PFSK-1 (cell line): Measurements from ENCODE around the gene SEMA4F.

ENCODE experiments used
- FOXP2 ChIP-seq: optimal IDR thresholded peaks from 2 replicates; pipeline ENCODE3; 2011; ENCODE audit warnings: borderline replicate concordance, control low read depth, inconsistent platforms; ENCODE audit not compliant: insufficient read depth; ENCODE audit errors: extremely low read length, extremely low read depth
- POLR2AphosphoS5 ChIP-seq: IDR thresholded peaks from 2 replicates; pipeline ENCODE4 v1.6.1; 2012; ENCODE audit warnings: low read depth, mild to moderate bottlenecking, control low read depth, low read length, moderate library complexity
- REST ChIP-seq, 2 experiments: IDR thresholded peaks; 2 replicates each; pipeline versions ENCODE4 v1.6.1 to v1.8.0; 2011 to 2012; ENCODE audit warnings: low read depth in 2 of 2, low read length in 2 of 2, control low read depth in 1 of 2, inconsistent platforms in 1 of 2, mild to moderate bottlenecking in 1 of 2, moderate library complexity in 1 of 2; ENCODE audit not compliant: insufficient read depth in 1 of 2
- SIN3A ChIP-seq: IDR thresholded peaks from 2 replicates; pipeline ENCODE4 v1.6.1; 2012; ENCODE audit warnings: mild to moderate bottlenecking, low read length, moderate library complexity, borderline replicate concordance; ENCODE audit not compliant: insufficient read depth
- TAF1 ChIP-seq: IDR thresholded peaks from 2 replicates; pipeline ENCODE4 v1.6.1; 2012; ENCODE audit warnings: low read length, control low read depth, borderline replicate concordance; ENCODE audit not compliant: insufficient read depth

SEMA4F gene

GRCh38 chr2:74619651-74620297, 34.3 kb upstream of the SEMA4F start:
- TF ChIP-seq TAF1, result no peak
- TF ChIP-seq SIN3A, result no peak
- no peak for TF ChIP-seq POLR2AphosphoS5
- no peak for TF ChIP-seq FOXP2

- TF ChIP-seq POLR2AphosphoS5 (no peak), TAF1 (no peak), REST (IDR thresholded peaks at IDR 0.05; ENCODE audit: insufficient read depth in 1 of 2, low read depth in 2 of 2, low read length in 2 of 2) (no peak), SIN3A (no peak), FOXP2 (no peak)
These were observed 33.4 kb upstream of the SEMA4F start for GRCh38 chr2:74620671-74621070.

GRCh38 chr2:74625658-74626425, 28.2 kb upstream of the SEMA4F start:
- TF ChIP-seq SIN3A (no peak), POLR2AphosphoS5 (no peak), FOXP2 (no peak), REST (IDR thresholded peaks at IDR 0.05; ENCODE audit: insufficient read depth in 1 of 2, low read depth in 2 of 2, low read length in 2 of 2) (no peak), TAF1 (no peak)

- TF ChIP-seq SIN3A (no peak), FOXP2 (no peak), TAF1 (no peak), POLR2AphosphoS5 (no peak), REST (IDR thresholded peaks at IDR 0.05; ENCODE audit: insufficient read depth in 1 of 2, low read depth in 2 of 2, low read length in 2 of 2) (no peak)
These were observed 25.4 kb upstream of the SEMA4F start for GRCh38 chr2:74628538-74629105.

GRCh38 chr2:74632209-74632938, 21.7 kb upstream of the SEMA4F start:
- TF ChIP-seq TAF1, result no peak
- no peak for TF ChIP-seq POLR2AphosphoS5
- no peak for TF ChIP-seq FOXP2
- TF ChIP-seq SIN3A, result no peak
- TF ChIP-seq REST (IDR thresholded peaks at IDR 0.05; ENCODE audit: insufficient read depth in 1 of 2, low read depth in 2 of 2, low read length in 2 of 2), result no peak
